ENCODE data around the gene SNX10. TPM values are rescaled to one million over a fixed set of nuclear protein-coding genes. Genes with fewer than 3 reads are reported as not detected.

The SNX10 gene
- polyA plus RNA-seq, 6 donors from 2014 or later: 138 to 210 (median 164) TPM

DNA sequence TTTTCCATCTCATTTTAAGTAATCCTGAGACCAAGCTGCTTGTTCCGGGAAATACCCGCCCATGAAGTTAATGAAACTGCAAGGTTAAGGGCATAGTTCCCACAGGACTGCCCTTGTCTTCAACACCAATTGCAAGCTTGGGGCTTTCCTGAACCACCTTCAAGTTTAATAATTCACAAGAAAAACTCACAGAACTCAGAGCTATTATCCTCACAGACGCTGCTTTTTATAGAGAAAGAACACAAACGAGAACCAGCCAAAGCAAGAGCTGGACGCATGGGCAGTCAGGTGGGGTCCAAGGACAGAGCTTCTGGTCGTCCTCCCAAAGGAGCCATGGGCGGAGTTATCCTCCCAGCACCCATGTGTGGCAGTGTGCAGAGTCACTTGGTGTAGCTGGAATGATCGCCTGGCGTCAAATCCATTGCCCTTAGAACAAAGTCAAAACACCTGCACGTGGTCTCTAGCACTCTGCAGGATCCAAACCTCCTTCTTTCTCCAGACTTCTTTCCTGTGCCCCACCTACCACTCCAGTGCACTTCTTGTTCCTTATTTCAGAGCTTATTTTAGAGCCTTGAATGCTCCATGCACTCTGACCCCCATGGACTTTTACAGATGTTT, 56.7 kb downstream of the SNX10 start:
- H3K9me3 Mint-ChIP-seq: no peaks in the 10 kb centered on the region
- DNase-seq (no peak), ATAC-seq (ENCODE audit: low read depth in 2 of 2) (no peak)
- peak overlapping the region in 2 of 6 donors; percentile 33 to 70 for H3K27ac Mint-ChIP-seq
- no peak overlapping the region for H3K4me3 Mint-ChIP-seq
- H3K4me1 Mint-ChIP-seq: peaks cover 33 to 44% (median 41%) of the 10 kb centered on the region in 3 donors
- H3K36me3 Mint-ChIP-seq: peaks cover 15 to 34% of the 10 kb centered on the region in 2 donors
- no peaks in the 10 kb centered on the region for H3K27me3 Mint-ChIP-seq

DNA sequence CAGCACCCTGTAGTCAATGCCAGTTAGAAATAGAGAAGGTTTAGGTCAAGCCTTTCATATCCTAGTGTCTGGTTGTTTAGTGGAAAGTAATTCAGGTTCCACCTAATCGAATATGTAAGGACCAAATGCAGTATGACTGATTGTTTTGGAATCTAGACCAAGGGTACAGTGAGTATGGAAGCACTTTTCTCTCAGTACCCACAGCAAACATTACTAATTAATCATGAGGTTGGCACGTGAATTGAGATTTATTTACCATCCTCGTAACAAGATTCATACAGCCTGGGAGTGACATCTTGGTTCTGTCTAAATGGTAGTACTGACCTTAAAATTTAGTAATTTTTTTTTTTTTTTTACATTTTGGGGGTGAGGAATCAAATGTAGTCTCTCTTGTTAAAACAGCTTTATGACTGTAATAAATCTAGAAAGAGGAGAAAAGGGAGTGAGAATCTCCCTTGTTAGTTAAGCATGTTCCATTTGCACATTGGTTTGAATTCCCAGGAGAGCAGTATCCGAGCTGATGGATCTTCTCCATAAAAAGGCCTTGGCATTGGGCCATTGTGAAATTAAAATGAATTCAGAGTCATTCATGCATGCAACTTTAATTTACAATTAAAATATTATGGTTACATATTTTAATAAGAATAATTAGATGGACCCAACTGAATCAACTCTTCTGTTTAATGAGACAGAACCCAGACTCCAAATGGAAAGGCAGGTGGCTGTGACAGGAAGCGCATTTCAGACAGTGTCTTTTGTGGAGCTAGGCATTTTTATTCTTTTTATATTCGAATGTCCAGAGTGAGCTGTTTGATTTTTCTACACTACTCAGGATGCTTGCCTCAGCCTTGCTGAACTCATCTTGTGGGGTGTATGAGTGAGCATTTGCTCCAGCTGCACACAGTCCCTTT, 57.6 kb downstream of the SNX10 start:
- Mint-ChIP-seq H3K27ac (peak overlapping the region in 1 of 6 donors; percentile 10), H3K4me3 (no peak overlapping the region)

DNA sequence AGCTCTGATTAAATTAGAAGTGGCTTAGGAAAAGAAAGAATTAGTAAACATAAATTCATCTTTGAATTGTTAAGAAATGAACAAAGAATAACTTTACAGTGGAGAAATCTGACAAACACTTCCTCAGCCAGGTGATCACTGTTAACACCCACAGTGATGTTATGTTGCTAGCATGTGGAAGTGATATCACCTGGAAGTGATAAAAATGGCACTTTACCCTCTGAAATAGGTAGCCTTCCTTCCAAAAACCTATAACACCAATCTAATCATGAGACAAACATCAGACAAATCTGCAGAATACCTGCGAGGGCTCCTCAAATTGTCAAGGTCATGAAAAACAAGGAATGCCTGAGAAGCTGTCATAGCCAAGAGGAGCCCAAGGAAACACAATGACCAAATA, 59.5 kb downstream of the SNX10 start:
- peaks cover 20 to 23% of the 10 kb centered on the region in 2 donors for H3K36me3 Mint-ChIP-seq
- ATAC-seq (ENCODE audit: low read depth in 2 of 2) (no peak), DNase-seq (no peak)
- no peaks in the 10 kb centered on the region for H3K9me3 Mint-ChIP-seq
- no peak overlapping the region for H3K27ac Mint-ChIP-seq
- H3K4me3 Mint-ChIP-seq: no peak overlapping the region
- H3K4me1 Mint-ChIP-seq: peaks cover 18 to 23% (median 21%) of the 10 kb centered on the region in 3 donors
- H3K27me3 Mint-ChIP-seq: no peaks in the 10 kb centered on the region

More for the DNA sequence above, 57.6 kb downstream of the SNX10 start:
- no peaks in the 10 kb centered on the region for H3K9me3 Mint-ChIP-seq
- no peak for ATAC-seq (ENCODE audit: low read depth in 2 of 2)
- DNase-seq: no peak
- no peaks in the 10 kb centered on the region for H3K27me3 Mint-ChIP-seq
- H3K4me1 Mint-ChIP-seq: peaks cover 30 to 36% (median 36%) of the 10 kb centered on the region in 3 donors
- peaks cover 15 to 32% of the 10 kb centered on the region in 2 donors for H3K36me3 Mint-ChIP-seq

DNA sequence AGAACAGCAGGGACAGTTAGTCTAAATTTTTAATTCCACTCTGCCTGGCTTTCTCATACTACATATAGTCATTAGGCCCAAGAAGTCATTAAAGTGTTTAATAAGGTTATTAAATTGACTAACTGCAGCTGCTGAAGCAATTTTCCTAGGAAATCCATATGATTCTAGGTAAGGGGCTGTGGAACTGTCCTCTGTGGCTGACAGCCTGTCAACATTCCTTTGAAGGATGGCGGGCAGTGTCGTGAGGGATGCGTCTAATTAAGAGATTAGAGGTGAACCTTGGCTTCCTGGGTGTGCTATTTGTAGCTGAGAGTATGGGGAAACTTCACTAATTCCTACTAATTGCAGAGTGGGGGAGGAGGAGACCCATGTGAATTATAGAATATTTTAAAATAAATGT, 64.6 kb downstream of the SNX10 start:
- ATAC-seq (ENCODE audit: low read depth in 2 of 2): no peak
- no peak for DNase-seq
- Mint-ChIP-seq H3K27me3 (no peaks in the 10 kb centered on the region), H3K36me3 (peaks cover 11 to 13% of the 10 kb centered on the region in 2 donors), H3K4me3 (no peak overlapping the region), H3K4me1 (peaks cover 29 to 42% (median 33%) of the 10 kb centered on the region in 3 donors), H3K27ac (no peak overlapping the region), H3K9me3 (no peaks in the 10 kb centered on the region)

DNA sequence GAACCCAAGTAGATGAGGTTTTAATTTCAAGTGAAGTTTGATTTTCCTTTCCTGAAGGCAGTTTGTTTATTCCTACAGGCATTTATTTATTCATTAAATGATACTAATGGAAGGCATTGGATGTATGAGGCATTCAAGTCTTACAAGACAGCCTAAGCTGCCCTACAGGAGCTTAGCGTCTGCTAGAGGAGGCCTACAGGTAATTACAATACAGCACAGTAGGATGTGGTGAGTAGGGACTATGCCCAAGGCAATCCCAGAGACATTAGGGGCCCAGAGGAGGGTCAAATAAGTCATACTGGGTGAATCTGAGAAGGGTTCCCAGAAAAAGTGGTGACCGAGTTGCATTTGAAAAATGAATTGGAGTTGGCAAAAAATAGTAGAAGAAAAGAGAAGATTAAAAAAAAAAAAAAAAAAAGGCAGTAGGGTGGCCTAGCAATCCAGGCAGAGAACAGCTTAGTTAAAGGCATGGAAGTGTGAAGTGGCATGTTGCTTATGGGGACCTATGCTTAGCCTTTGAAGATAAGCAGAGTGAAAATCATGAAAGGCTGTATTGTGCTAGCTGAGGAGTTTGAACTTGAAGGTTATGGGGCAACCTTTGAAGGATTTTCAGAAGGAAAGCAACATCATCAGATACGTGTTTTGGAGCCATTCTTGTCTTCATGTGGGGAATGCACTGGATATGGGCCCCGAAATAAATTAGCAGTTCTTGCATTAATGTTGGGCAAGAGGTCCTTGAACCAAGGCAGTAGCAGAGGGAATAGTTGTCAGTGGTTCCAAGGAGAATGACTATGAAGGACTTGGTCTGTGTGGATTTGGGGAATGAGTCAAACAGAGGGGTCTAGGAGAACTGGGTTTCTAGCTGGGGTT, 65.5 kb downstream of the SNX10 start:
- Mint-ChIP-seq H3K27me3 (no peaks in the 10 kb centered on the region), H3K36me3 (peaks cover 9 to 13% of the 10 kb centered on the region in 2 donors), H3K9me3 (no peaks in the 10 kb centered on the region), H3K4me3 (peak overlapping the region in 3 of 8 donors; percentile 2 to 61 (median 29)), H3K27ac (peak overlapping the region in 3 of 6 donors; percentile 18 to 74 (median 56)), H3K4me1 (peaks cover 31 to 46% (median 33%) of the 10 kb centered on the region in 3 donors)
- no peak for ATAC-seq (ENCODE audit: low read depth in 2 of 2)
- no peak for DNase-seq

DNA sequence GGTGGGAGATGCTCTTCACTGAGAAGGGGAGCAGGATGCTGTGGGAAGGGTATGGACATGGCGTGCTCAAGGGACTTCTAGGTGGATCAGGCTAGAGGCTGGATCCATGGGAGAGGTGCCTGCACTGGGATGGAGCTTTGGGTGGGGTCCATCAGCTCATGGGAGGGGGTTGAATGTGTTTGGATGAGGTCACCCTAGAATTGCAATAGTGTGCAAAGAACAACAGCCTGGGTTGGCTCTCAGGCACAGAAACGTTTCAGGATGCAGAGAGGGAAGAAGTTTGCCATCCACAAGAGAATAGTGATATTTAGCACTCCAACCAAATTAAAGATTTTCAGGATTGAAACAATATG, 66.1 kb downstream of the SNX10 start:
- DNase-seq (no peak), ATAC-seq (ENCODE audit: low read depth in 2 of 2) (no peak)
- H3K9me3 Mint-ChIP-seq: no peaks in the 10 kb centered on the region
- peaks cover 5 to 13% of the 10 kb centered on the region in 2 donors for H3K36me3 Mint-ChIP-seq
- H3K4me3 Mint-ChIP-seq: peak overlapping the region in 1 of 8 donors; percentile 2
- H3K27ac Mint-ChIP-seq: peak overlapping the region in 2 of 6 donors; percentile 56 to 81
- H3K4me1 Mint-ChIP-seq: peaks cover 32 to 52% (median 33%) of the 10 kb centered on the region in 3 donors
- H3K27me3 Mint-ChIP-seq: no peaks in the 10 kb centered on the region

DNA sequence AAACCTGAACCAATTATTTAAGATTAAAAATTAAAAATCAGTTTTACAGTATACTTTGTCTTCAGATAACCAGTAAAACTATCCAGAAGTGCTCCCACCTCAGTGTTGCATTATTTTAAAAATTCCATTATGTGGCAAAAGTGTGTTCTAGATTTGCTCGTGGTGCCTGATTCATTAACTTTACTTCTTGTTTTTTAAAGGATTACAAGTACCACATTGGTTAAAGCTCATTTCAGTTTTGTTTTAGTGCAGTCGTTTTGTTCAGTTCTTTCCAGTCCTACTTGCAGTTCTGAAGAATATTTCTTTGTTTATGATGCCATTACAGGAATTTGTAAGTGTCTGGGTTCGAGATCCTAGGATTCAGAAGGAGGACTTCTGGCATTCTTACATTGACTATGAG, 69.0 kb downstream of the SNX10 start:
- Mint-ChIP-seq H3K27me3 (no peaks in the 10 kb centered on the region), H3K36me3 (peaks cover 5 to 13% of the 10 kb centered on the region in 2 donors), H3K9me3 (no peaks in the 10 kb centered on the region), H3K4me3 (peak overlapping the region; percentile 26 to 86 (median 73)), H3K27ac (peak overlapping the region in 5 of 6 donors; percentile 8 to 78 (median 24)), H3K4me1 (peaks cover 40 to 68% (median 42%) of the 10 kb centered on the region in 3 donors)
- ATAC-seq (ENCODE audit: low read depth in 2 of 2): no peak
- peak; percentile 6 for DNase-seq

DNA sequence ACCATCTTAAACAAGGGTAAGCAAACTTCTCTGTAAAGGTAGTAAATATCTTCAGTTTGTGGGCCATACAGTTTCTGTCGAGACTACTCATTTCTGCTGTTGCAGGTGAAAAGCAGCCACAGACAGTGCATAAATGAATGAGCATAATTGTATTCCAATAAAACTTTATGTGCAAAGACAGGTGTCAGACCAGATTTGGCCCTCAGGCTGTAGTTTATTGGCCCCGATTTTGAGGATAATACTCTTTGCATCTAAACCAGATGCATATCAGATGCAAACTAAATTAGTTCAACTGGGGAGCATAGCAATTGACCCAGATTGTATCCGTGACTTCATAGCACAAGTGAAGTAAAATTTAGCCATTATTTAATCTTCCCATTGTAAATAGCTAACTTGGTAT, 70.0 kb downstream of the SNX10 start:
- H3K27ac Mint-ChIP-seq: no peak overlapping the region
- H3K27me3 Mint-ChIP-seq: no peaks in the 10 kb centered on the region
- H3K4me1 Mint-ChIP-seq: peaks cover 40 to 67% (median 42%) of the 10 kb centered on the region in 3 donors
- H3K4me3 Mint-ChIP-seq: no peak overlapping the region
- peaks cover 5 to 13% of the 10 kb centered on the region in 2 donors for H3K36me3 Mint-ChIP-seq
- no peaks in the 10 kb centered on the region for H3K9me3 Mint-ChIP-seq
- ATAC-seq (ENCODE audit: low read depth in 2 of 2) (no peak), DNase-seq (no peak)

DNA sequence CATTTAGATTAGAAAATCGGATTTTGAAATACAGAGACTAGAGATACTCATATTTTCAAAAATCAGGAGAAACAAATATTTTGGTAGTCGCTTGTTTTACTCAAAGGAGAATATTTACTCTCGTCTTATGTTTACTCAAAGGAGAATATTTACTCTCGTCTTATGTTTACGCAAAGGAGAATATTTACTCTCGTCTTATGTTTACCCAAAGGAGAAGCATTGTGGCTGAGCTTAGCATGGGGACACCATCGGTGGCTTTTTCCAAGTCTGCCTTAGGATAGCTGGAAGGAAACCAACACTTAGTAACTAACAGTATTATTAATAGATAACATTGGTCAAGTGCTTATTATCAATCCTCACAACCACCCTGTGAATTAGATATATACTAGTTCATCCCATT, 71.8 kb downstream of the SNX10 start:
- H3K4me1 Mint-ChIP-seq: peaks cover 27 to 50% (median 27%) of the 10 kb centered on the region in 3 donors
- H3K4me3 Mint-ChIP-seq: no peak overlapping the region
- DNase-seq (no peak), ATAC-seq (ENCODE audit: low read depth in 2 of 2) (no peak)
- no peaks in the 10 kb centered on the region for H3K9me3 Mint-ChIP-seq
- H3K27me3 Mint-ChIP-seq: no peaks in the 10 kb centered on the region
- H3K36me3 Mint-ChIP-seq: peaks cover 5 to 12% of the 10 kb centered on the region in 2 donors
- peak overlapping the region in 1 of 6 donors; percentile 51 for H3K27ac Mint-ChIP-seq

DNA sequence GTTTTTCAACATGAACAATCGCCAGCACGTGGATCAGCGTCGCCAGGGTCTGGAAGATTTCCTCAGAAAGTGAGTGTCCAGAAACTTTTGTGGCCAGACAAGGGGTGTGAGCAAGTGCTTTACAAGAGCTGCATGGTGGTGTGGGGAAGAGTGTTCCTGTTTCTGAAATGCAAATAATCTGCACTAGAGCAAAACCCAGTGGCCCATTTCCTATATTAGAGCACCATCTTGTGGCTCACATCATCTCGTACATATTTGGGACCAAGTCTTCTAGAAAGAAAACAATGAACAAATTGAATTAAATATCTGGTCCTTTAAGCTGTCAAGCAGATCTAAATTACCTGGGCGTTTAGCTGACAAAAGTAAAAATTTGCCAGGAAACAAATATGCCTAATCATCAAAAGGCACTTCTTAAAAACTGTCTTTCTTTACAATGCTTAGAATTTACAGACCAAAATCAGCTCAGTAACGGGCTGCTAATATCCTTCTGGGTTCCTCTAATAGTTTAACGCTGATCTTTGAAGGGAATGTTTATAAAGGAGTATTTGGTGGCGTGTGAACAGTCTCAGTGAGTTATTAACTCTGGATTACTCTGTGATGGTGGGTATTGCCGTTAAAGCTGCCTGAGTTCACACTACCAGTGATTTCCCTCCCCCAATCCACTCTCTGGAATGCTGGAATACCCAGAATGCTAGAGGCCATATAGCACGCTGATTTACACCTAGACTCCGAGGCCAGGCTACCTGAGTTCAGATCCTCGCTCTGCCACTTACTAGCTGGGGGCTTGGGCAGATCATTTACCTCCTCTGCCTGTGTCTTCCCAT, 73.6 kb downstream of the SNX10 start:
- H3K27me3 Mint-ChIP-seq: no peaks in the 10 kb centered on the region
- no peaks in the 10 kb centered on the region for H3K9me3 Mint-ChIP-seq
- peaks cover 16 to 39% (median 19%) of the 10 kb centered on the region in 3 donors for H3K4me1 Mint-ChIP-seq
- peaks cover 5 to 12% of the 10 kb centered on the region in 2 donors for H3K36me3 Mint-ChIP-seq
- ATAC-seq (ENCODE audit: low read depth in 2 of 2) (peak; percentile 93 to 94), DNase-seq (peak; percentile 77)
- H3K27ac Mint-ChIP-seq: peak overlapping the region; percentile 11 to 85 (median 78)
- peak overlapping the region in 6 of 8 donors; percentile 0 to 84 (median 32) for H3K4me3 Mint-ChIP-seq

DNA sequence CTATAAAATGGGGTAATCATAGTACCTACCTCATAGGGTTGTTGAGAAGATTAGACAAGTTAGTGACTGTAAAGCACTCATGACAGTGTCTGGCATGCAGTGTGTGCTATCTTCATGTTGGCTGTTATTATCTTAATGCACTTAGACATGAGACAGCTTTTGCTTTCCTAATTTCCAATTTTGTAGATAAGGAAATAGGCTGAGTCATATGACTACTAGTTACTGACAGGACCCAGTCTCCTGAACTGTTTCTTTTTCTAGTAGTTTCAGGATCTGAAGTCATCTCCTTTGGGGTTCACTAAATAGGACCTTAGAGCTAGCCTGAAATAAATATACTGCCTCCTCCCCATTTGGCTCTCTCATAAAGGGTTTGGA, 74.2 kb downstream of the SNX10 start:
- H3K27ac Mint-ChIP-seq: no peak overlapping the region
- H3K9me3 Mint-ChIP-seq: no peaks in the 10 kb centered on the region
- no peak overlapping the region for H3K4me3 Mint-ChIP-seq
- no peaks in the 10 kb centered on the region for H3K27me3 Mint-ChIP-seq
- H3K4me1 Mint-ChIP-seq: peaks cover 10 to 33% (median 14%) of the 10 kb centered on the region in 3 donors
- H3K36me3 Mint-ChIP-seq: peaks cover 5 to 12% of the 10 kb centered on the region in 2 donors
- DNase-seq (no peak), ATAC-seq (ENCODE audit: low read depth in 2 of 2) (no peak)

DNA sequence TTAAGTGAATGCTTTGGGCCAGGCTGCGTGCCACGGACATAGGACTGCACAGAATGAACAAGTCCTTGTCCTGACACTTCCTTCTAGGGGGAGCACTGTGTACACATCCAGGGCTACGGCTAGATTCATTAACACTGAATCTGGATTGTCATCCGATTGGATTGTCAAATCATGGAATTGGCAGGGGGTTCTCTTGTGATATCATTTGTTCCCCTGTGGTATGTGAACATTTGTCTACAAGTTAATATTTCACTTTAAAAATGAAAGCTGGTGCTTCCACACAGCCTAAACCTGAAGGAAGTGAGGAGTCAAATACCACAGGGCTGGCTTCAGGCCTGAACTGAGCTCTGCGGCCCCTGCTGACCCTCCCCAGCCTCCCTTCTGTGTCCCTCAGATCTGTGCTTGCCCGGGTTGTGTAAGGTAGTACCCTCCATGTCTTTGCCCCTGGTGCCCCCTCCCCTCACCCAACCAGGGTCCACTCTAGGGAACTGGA, 75.6 kb downstream of the SNX10 start:
- Mint-ChIP-seq H3K4me3 (no peak overlapping the region), H3K4me1 (peaks cover 9 to 27% (median 9%) of the 10 kb centered on the region in 3 donors), H3K27ac (no peak overlapping the region), H3K27me3 (no peaks in the 10 kb centered on the region), H3K9me3 (no peaks in the 10 kb centered on the region), H3K36me3 (peaks cover 12 to 19% of the 10 kb centered on the region in 2 donors)
- ATAC-seq (ENCODE audit: low read depth in 2 of 2) (no peak), DNase-seq (no peak)

Measured in naive B cell (primary cell).